H1 (cell line): ENCODE data around the gene WDR41.

ENCODE experiments used
- CTCF ChIP-seq, 3 experiments: IDR thresholded peaks; 1 replicate in 2 of 3; 2 replicates in 1 of 3; pipeline versions ENCODE4 v1.5.1 to v1.6.1; 2011; ENCODE audit warnings: low read length in 3 of 3, mild to moderate bottlenecking in 3 of 3, inconsistent platforms in 2 of 3, low read depth in 1 of 3, moderate library complexity in 1 of 3; ENCODE audit not compliant: insufficient read depth in 1 of 3; ENCODE audit errors: control extremely low read depth in 1 of 3
- E2F6 ChIP-seq: IDR thresholded peaks from 2 replicates; pipeline ENCODE4 v1.6.1; 2012; ENCODE audit warnings: inconsistent platforms
- EGR1 ChIP-seq: IDR thresholded peaks from 2 replicates; pipeline ENCODE4 v1.6.1; 2011; ENCODE audit warnings: low read depth, low read length, borderline replicate concordance
- GABPA ChIP-seq: IDR thresholded peaks from 2 replicates; pipeline ENCODE4 v1.6.1; 2011; ENCODE audit warnings: mild to moderate bottlenecking, low read length, moderate library complexity, borderline replicate concordance; ENCODE audit not compliant: insufficient read depth
- JUND ChIP-seq: IDR thresholded peaks from 2 replicates; pipeline ENCODE4 v1.6.1; 2011; ENCODE audit warnings: mild to moderate bottlenecking, improper control_type of control experiment, low read length
- MAFK ChIP-seq: IDR thresholded peaks from 2 replicates; pipeline ENCODE4 v1.6.1; 2012; ENCODE audit warnings: low read depth, mild to moderate bottlenecking, improper control_type of control experiment, low read length
- MAX ChIP-seq: IDR thresholded peaks from 2 replicates; pipeline ENCODE4 v1.6.1; 2012; ENCODE audit warnings: inconsistent platforms
- POLR2AphosphoS5 ChIP-seq: IDR thresholded peaks from 2 replicates; pipeline ENCODE4 v1.6.1; 2011; ENCODE audit warnings: low read depth, low read length
- RFX5 ChIP-seq: IDR thresholded peaks from 2 replicates; pipeline ENCODE4 v1.6.1; 2011; ENCODE audit warnings: low read depth, low read length, improper control_type of control experiment, borderline replicate concordance
- SIN3A ChIP-seq, 2 experiments: IDR thresholded peaks in 1 of 2; conservative IDR thresholded peaks in 1 of 2; 2 replicates each; pipeline ENCODE4 v1.6.1; 2011 to 2012; ENCODE audit warnings: low read length in 2 of 2, improper control_type of control experiment in 1 of 2, low read depth in 1 of 2, mild to moderate bottlenecking in 1 of 2
- SP1 ChIP-seq: IDR thresholded peaks from 2 replicates; pipeline ENCODE4 v1.6.1; 2011; ENCODE audit warnings: low read depth, low read length
- SUZ12 ChIP-seq: fragments of 200-600 bp; sonication (generic); IDR thresholded peaks from 2 replicates; pipeline ENCODE4 v1.6.1; 2012; ENCODE audit warnings: mild to moderate bottlenecking, inconsistent platforms, low read length, moderate library complexity, mixed read lengths
- ZNF274 ChIP-seq: IDR thresholded peaks from 2 replicates; pipeline ENCODE4 v1.7.0; 2012; ENCODE audit warnings: low read length, borderline replicate concordance; ENCODE audit errors: extremely low read depth

- TF ChIP-seq ZNF274 (no peak), JUND (no peak), CTCF (IDR thresholded peaks at IDR 0.05; ENCODE audit: control extremely low read depth in 1 of 3, insufficient read depth in 1 of 3, low read depth in 1 of 3, low read length in 3 of 3) (no peak), SUZ12 (no peak), MAX (no peak), POLR2AphosphoS5 (no peak), E2F6 (no peak), RFX5 (no peak), EGR1 (no peak), GABPA (no peak), SIN3A (conservative IDR thresholded peaks at IDR 0.05 in 1 of 2, IDR thresholded peaks at IDR 0.05 in 1 of 2; ENCODE audit: low read depth in 1 of 2, low read length in 2 of 2) (no peak), MAFK (no peak), SP1 (no peak)
Measured at GRCh38 chr5:77486344-77486962, 5.7 kb downstream of the WDR41 start.
